ENCODE data around the gene KATNB1. TPM values are rescaled to one million over a fixed set of nuclear protein-coding genes. Genes with fewer than 3 reads are reported as not detected.
"Not testable (repeated sequence)": the region's sequence is repeated elsewhere in the genome, so short reads cannot be mapped to it uniquely, and the experiment has no call there.

KATNB1 gene
- total RNA-seq, 1 donor from 2014 or later: 18.0 TPM

DNA sequence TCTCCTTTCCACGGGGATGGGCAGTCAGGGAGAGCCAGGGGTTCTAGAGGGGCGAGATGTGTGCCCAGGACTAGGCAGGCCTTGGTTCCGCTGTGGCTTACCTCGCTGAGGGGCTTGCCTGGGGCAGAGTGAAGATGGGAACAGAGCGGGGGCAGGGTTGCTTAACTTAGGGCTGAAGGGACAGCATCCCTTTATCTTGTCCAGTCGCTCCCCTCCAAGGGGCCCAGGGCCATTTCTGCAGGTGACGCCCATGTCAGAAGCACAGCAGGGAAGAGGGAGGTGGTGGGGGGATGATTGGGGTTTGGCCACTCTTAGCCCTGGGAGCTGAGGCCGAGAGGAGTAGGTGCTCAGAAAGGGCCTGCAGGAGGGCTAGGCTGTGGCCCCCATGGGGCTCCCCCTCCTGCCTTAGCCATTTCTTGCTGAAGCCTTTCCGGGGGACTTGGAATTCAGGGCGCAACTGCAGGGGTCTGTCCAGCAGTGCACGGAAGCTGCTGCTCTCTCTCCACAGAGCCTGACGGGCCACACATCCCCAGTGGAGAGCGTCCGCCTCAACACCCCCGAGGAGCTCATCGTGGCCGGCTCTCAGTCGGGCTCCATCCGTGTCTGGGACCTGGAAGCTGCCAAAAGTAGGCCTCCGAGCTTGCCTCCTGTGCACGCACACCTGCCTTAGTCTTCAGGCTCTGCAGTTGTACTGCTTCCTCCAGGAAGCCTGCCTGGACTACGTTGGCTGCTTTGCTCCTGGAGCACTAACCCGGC lies 8.5 kb downstream of the KATNB1 start:
- TF ChIP-seq CTCF (IDR thresholded peaks at IDR 0.05): no peak

GRCh38 chr16:57744642-57744903 lies 9.0 kb downstream of the KATNB1 start:
- Histone ChIP-seq H3K4me3 (no peak overlapping the region), H3K36me3 (peaks cover 36% of the 10 kb centered on the region), H3K9me3 (no peaks in the 10 kb centered on the region), H3K27ac (no peak overlapping the region), H3K27me3 (ENCODE audit: low read depth) (no peaks in the 10 kb centered on the region), H3K4me1 (no peaks in the 10 kb centered on the region)
- TF ChIP-seq CTCF (IDR thresholded peaks at IDR 0.05): no peak
- intact Hi-C loops (cut with DNase I): no loop called here
- peak; percentile 14 for DNase-seq
- ATAC-seq: no peak

More for the DNA sequence above, 8.5 kb downstream of the KATNB1 start:
- no peaks in the 10 kb centered on the region for H3K4me1 ChIP-seq
- H3K36me3 ChIP-seq: peaks cover 36% of the 10 kb centered on the region
- no peaks in the 10 kb centered on the region for H3K27me3 ChIP-seq (ENCODE audit: low read depth)
- no peak for DNase-seq
- no peak overlapping the region for H3K27ac ChIP-seq
- ATAC-seq: no peak
- H3K9me3 ChIP-seq: no peaks in the 10 kb centered on the region
- intact Hi-C loops (cut with DNase I): no loop called here
- H3K4me3 ChIP-seq: no peak overlapping the region

GRCh38 chr16:57745768-57746167 lies 10.2 kb downstream of the KATNB1 start:
- no peak for DNase-seq
- intact Hi-C loops (cut with DNase I): no loop called here
- ATAC-seq: no peak
- Histone ChIP-seq H3K9me3 (no peaks in the 10 kb centered on the region), H3K27ac (no peak overlapping the region), H3K4me3 (no peak overlapping the region), H3K4me1 (no peaks in the 10 kb centered on the region), H3K27me3 (ENCODE audit: low read depth) (no peaks in the 10 kb centered on the region), H3K36me3 (peaks cover 36% of the 10 kb centered on the region)
- TF ChIP-seq CTCF (IDR thresholded peaks at IDR 0.05): no peak

GRCh38 chr16:57746316-57746715 lies 10.7 kb downstream of the KATNB1 start:
- peak; percentile 8 for DNase-seq
- H3K27me3 ChIP-seq (ENCODE audit: low read depth); H3K4me3 ChIP-seq; intact Hi-C loops (cut with DNase I); H3K27ac ChIP-seq; H3K4me1 ChIP-seq; H3K9me3 ChIP-seq; ATAC-seq: not testable (repeated sequence)
- peaks cover 39% of the 10 kb centered on the region for H3K36me3 ChIP-seq

DNA sequence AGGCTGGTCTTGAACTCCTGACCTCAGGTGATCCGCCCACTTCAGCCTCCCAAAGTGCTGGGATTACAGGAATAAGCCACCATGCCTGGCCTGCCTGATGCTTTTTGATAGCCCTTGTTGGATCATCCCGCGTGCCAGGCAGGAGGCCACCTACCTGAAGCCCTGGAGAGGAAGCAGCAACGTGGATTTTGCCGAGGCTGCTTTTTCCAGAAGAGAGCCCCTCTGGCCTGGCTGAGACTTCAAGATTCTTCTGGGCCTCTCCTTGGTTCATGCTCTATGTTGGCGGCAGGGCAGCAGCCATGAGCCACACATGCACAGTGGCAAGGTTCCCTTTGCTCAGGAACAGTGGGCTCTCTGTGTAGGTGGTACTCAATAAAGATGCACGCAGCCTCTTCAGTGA lies 11.5 kb downstream of the KATNB1 start:
- H3K36me3 ChIP-seq: peaks cover 47% of the 10 kb centered on the region
- no peak for TF ChIP-seq CTCF (IDR thresholded peaks at IDR 0.05)

DNA sequence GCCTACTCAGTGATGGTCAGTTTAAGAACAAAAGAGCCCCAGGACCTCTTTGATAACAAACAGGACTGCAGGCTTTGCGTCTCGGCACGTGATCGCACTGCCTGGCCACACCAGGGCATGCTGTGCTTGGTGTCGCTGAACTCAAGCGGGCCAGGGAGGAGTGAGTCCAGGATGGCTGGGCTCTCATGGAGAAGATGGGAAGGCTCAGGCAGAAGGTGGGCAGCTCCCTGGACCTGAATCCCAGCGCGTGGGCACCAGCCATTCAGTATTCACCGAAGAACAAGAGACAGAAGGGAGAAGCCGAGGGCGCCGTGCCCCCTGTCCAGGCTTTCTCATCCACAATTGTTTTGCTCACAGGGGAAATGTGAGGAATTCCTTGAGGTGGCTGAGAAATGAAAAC lies 11.9 kb downstream of the KATNB1 start:
- H3K9me3 ChIP-seq: no peaks in the 10 kb centered on the region
- no peaks in the 10 kb centered on the region for H3K27me3 ChIP-seq (ENCODE audit: low read depth)
- TF ChIP-seq CTCF (IDR thresholded peaks at IDR 0.05): no peak
- H3K27ac ChIP-seq: no peak overlapping the region
- no peaks in the 10 kb centered on the region for H3K4me1 ChIP-seq
- intact Hi-C loops (cut with DNase I): no loop called here
- ATAC-seq (no peak), DNase-seq (peak; percentile 31)
- H3K36me3 ChIP-seq: peaks cover 47% of the 10 kb centered on the region
- H3K4me3 ChIP-seq: no peak overlapping the region

More for the DNA sequence above, 11.5 kb downstream of the KATNB1 start:
- Histone ChIP-seq H3K4me3 (no peak overlapping the region), H3K27me3 (ENCODE audit: low read depth) (no peaks in the 10 kb centered on the region), H3K4me1 (no peaks in the 10 kb centered on the region), H3K9me3 (no peaks in the 10 kb centered on the region), H3K27ac (no peak overlapping the region)
- intact Hi-C loops (cut with DNase I): no loop called here
- peak; percentile 23 for DNase-seq
- no peak for ATAC-seq

Data from lower lobe of right lung (tissue), 2 donors.